CD4-positive, alpha-beta T cell treated with Interleukin-17A for 1 hour (primary cell): ENCODE results near the gene GMEB2.
A peak's percentile ranks its signal among the peaks of the same experiment; 100 is the strongest.

Experiments
- DNase-seq: peaks from one replicate; pipeline ENCODE4 v3.0.0-alpha.2; 2020

GMEB2 gene

DNA sequence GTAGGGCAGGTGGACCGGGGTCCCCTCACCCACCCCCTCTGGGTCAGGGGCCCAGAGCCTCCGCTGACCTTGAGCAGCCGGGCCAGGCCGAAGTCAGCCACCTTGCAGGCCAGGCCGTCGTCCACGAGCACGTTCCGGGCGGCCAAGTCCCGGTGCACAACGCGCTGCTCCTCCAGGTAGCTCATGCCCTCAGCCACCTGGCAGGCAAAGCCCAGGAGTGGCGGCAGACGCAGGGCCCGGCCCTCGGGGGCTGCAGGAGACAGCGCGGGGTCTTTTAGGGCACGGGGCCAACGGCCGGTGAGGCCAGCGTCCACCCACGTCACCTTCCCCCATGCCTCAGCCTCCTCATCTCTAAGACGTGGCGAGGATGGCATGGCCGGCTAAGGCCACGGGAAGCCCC, 85.5 kb downstream of the GMEB2 start:
- no peak for DNase-seq

DNA sequence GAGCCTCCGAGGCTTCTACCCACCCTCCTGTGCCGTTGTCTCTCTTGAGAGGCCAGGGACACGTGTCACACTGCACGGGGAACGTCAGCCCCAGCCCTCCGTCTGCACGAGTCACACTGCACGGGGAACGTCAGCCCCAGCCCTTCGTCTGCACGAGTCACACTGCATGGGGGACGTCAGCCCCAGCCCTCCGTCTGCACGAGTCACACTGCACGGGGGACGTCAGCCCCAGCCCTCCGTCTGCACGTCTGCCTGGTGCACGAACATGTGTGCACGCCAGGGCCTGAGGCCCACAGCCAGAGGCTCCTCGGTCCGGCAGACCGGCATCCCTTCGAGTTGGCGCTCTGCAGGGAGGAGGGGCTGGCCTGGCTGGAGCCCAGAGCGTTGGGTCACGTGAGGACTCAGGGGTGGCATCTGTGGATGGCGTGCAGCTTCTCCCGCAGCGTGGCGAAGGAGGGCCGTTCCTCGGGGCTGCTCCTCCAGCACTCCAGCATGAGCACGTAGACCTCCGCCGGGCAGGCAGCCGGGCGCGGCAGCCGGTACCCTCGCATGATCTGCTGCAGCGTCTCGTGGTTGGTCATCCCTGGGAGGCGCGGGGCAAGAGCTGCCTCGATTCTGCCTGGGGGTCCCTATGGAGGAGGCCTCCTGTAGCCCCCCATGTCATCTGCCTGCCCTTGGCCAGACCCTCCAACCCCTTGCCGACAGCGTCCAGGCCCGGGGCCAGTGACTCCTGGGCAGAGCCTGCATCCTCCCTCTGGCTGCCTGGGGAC, 86.3 kb downstream of the GMEB2 start:
- DNase-seq, result no peak

DNA sequence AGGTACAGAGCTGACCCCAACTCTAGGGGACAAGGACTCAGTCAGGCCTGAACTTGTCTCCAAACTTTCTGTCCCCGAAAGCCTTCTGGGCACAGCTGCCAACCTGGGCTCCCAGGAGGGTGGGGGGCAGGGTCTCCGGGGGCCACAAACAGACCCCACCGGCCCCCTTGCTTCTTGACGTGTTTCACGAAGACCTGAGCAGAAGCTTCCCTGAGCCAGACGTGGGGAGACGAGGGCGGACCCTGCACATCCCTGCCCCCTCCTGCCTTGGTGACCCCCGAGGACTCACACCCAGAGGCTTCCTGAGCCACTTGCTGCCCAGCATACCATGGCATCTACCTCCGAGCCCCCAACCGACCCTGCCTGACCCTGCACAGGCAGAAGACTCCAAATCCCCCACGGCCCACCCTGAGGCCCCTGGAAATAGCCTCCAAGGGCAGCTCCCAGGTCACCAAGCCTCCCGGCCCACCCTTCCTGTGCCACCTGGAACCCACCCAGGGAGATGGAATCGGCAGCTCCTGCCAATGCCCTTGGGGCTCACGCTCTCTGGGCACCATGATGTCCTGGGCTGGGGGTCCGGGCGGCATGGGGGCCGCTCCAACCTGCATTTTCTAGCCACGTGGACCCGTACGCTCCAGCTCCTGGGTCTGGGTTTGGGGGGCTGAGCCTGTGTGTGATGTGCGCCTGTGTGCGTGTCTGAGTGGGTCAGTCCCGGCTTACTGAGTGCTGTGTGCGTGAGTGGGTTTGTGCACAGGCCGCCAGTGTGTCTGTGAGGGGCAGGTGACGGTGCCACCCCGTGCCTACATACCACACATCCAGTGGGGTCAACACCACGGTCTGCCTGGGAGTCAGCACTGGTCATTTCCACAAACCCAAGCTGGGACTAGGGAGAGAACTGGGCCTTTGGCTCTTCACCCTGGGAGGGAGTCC, 87.2 kb downstream of the GMEB2 start:
- DNase-seq, result no peak

DNA sequence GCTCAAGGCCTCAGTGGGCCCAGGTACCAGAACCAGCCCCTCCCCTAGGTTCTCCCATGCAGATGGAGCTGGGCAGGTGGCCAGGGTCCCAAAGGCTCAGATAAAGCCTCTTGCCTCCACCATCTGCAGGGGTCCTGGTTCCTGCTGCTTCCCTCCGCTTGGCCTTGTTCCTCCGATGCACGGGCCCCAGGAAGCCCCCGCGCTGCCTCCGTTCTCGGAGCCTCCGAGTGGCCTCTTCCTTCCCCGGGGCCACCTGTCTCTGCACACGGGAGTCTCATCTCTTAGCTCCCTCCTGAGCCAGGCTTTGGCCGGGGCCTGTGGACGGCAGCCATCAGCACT, 87.8 kb downstream of the GMEB2 start:
- DNase-seq, result no peak

DNA sequence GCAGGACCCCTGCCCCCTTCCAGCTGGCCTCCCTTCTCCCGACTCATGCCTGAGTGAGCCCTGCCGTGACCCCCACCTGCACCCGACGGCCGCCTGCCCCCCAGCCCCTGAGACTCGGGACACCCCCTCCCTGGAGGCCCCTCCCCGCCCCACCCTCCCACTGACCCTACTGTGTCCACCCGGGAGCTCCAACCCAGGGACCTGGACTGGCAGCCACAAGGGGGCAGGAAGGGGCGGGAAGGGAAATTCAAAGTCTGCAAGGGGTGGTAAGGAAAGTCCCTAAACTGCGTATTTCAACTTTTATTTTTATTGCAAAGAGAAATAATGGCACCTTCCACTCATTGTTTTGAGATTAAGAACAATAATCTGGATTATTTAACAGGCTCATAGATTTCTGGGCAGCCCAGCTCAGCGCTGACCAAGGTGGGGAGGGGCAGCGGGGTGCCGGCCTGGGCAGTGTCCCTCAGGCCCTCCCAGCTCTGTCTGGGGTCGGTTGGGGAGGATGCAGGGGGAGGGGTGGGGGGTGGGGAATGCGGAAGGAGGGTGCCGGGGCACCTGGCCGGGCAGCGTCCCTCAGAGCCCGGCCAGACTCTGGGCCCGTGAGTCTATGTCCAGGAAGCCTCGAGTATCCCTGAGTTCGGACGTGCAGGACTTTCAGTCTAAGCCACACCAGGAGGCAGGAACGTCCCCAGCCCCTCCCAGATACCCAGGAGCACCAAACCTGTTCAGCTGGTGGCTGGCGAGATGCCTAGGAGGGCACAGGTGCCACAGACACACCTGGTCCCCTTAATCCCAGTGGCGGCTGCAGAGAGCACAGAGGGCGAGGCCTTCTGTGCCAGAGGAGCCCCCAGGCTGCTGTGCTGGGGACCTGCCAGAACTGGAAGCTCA, 88.5 kb downstream of the GMEB2 start:
- DNase-seq, result peak; percentile 73
